Kidney (tissue), 14 donors: Measurements from ENCODE around the gene MEI4. TPM values are rescaled to one million over a fixed set of nuclear protein-coding genes. Genes with fewer than 3 reads are reported as not detected.

Experiments
- DNase-seq, 5 donors: peaks; one replicate each; pipeline ENCODE4 v3.0.0-alpha.2; 2013 to 2020
- FAIRE-seq: peaks from 2 replicates; lab custom pipeline; 2012; peaks lifted over from hg19 to GRCh38; lab: Jason Lieb, UNC
- H3K27ac ChIP-seq, 2 donors: one replicate each; pipeline ENCODE4 v1.7.0; 2013; ENCODE audit warnings: low read depth in 2 of 2, low read length in 2 of 2, inconsistent platforms in 1 of 2
- H3K27me3 ChIP-seq: one replicate; pipeline ENCODE4 v1.7.1; 2013; ENCODE audit warnings: low read length, inconsistent platforms; ENCODE audit not compliant: control insufficient read depth, insufficient read depth
- H3K36me3 ChIP-seq, 3 donors: one replicate each; pipeline versions ENCODE4 v1.7.0 to v1.7.1; 2013; ENCODE audit warnings: low read length in 3 of 3, control low read depth in 1 of 3, inconsistent platforms in 1 of 3; ENCODE audit not compliant: insufficient read depth in 3 of 3, control insufficient read depth in 2 of 3
- H3K4me1 ChIP-seq, 3 donors: one replicate each; pipeline versions ENCODE4 v1.7.0 to v1.7.1; 2013; ENCODE audit warnings: low read length in 3 of 3, inconsistent platforms in 1 of 3, low read depth in 1 of 3; ENCODE audit not compliant: control insufficient read depth in 2 of 3, insufficient read depth in 2 of 3
- H3K4me3 ChIP-seq, 3 donors: one replicate each; pipeline versions ENCODE4 v1.7.0 to v1.8.1; 2013; ENCODE audit warnings: low read length in 3 of 3, control low read depth in 1 of 3, inconsistent platforms in 1 of 3
- H3K9ac ChIP-seq, 3 donors: one replicate each; pipeline versions ENCODE4 v1.7.0 to v1.7.1; 2013; ENCODE audit warnings: low read length in 3 of 3, control low read depth in 1 of 3, inconsistent platforms in 1 of 3
- H3K9me3 ChIP-seq, 3 donors: one replicate each; pipeline versions ENCODE4 v1.7.0 to v1.7.1; 2013; ENCODE audit warnings: low read length in 3 of 3, control low read depth in 1 of 3, inconsistent platforms in 1 of 3; ENCODE audit not compliant: control insufficient read depth in 2 of 3, insufficient read depth in 1 of 3
- intact Hi-C: fragments of 100-400 bp; cut with DNase I; formaldehyde crosslinking; loops from one replicate; pipeline ENCODE4 v1.11.1; 2022
- polyA plus RNA-seq: library from polyadenylated mRNA; stranded (reverse); fragments of 350-450 nt; fragmentation: Illumina TruSeq; extraction: RNeasy Lipid Tissue Mini Kit (QIAGEN cat#74804); gene quantifications from one replicate; pipeline ENCODE4 v1.2.3, GENCODE V29; 2014; ENCODE audit warnings: low read depth, low replicate concordance; ENCODE audit not compliant: insufficient read depth
- total RNA-seq: library from RNA; stranded (reverse); fragmentation: NEBNext Ultra II Directional; extraction: Animal tissue kit (Norgen Biotek cat#: 25700); gene quantifications from one replicate; pipeline ENCODE4 v1.2.1, GENCODE V29; 2021
- TF ChIP-seq, protein P1 (sequence below): IDR thresholded peaks from 3 replicates; pipeline ENCODE4 v1.5.1; 2012; ENCODE audit warnings: mild to moderate bottlenecking, moderate library complexity, borderline replicate concordance; ENCODE audit not compliant: insufficient read depth; ENCODE audit errors: extremely low read depth
- donor health status: control.
- donor health status: control.
- donor health status: control.
- donor health status: control.
- donor health status: control.
- donor health status: DM: yes; HTN: yes; CAD: no.
- donor health status: Normal renal cell carcinoma (clear cell type).

The MEI4 gene
- total and polyA plus RNA-seq, 2 donors from 2014 or later, result 1.2 to 2.3 TPM

DNA sequence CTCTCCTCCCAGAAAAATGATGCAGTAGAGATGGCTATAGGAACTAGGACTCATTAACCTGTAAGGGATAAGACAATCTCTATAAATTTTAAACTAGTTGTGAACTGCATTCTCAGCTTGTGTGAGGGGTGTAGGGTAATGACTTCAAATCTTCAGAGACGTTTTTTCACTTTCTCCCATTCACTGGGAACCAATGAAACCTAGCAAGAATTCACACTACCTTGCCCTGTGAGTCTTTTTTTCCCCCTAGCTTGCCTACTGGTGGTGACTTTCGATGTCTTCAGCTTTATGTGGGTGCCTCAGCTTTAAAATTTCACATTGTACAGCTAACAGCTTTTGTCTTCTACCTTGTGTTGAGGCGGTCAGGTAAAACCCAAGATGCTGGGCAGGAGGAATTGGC is 192.0 kb downstream of the MEI4 start:
- no peaks in the 10 kb centered on the region for H3K4me1 ChIP-seq
- FAIRE-seq, result no peak
- intact Hi-C loops, result no loop called here
- H3K4me3 ChIP-seq, result no peak overlapping the region
- H3K9ac ChIP-seq, result no peak overlapping the region
- DNase-seq, result no peak
- H3K36me3 ChIP-seq, result no peaks in the 10 kb centered on the region
- H3K27ac ChIP-seq, result no peak overlapping the region
- TF ChIP-seq, protein P1, sequence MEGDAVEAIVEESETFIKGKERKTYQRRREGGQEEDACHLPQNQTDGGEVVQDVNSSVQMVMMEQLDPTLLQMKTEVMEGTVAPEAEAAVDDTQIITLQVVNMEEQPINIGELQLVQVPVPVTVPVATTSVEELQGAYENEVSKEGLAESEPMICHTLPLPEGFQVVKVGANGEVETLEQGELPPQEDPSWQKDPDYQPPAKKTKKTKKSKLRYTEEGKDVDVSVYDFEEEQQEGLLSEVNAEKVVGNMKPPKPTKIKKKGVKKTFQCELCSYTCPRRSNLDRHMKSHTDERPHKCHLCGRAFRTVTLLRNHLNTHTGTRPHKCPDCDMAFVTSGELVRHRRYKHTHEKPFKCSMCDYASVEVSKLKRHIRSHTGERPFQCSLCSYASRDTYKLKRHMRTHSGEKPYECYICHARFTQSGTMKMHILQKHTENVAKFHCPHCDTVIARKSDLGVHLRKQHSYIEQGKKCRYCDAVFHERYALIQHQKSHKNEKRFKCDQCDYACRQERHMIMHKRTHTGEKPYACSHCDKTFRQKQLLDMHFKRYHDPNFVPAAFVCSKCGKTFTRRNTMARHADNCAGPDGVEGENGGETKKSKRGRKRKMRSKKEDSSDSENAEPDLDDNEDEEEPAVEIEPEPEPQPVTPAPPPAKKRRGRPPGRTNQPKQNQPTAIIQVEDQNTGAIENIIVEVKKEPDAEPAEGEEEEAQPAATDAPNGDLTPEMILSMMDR, result no peak
- no peaks in the 10 kb centered on the region for H3K27me3 ChIP-seq
- no peaks in the 10 kb centered on the region for H3K9me3 ChIP-seq

DNA sequence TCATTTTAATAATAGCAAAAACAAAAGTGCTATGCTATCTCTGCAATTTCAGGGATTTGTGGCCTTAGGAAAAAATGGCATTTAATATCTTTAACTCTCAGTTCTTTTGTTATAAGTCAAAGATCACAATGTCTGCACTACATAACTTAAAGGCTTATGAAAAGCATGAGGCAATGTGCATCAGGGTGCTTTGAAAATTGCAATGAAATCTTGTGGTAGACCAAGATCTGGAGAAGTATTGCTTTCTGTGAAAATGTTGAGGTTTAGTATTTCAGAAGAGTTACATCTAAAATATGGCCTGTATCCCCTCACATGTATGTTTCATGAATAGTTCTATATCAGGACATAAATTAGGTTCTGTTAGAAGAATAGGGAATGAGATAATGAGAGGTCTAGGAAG is 200.6 kb downstream of the MEI4 start:
- no peaks in the 10 kb centered on the region for H3K4me1 ChIP-seq
- no peaks in the 10 kb centered on the region for H3K27me3 ChIP-seq
- intact Hi-C loops, result no loop called here
- no peak overlapping the region for H3K27ac ChIP-seq
- TF ChIP-seq, protein P1, result no peak
- no peaks in the 10 kb centered on the region for H3K36me3 ChIP-seq
- no peak for FAIRE-seq
- no peaks in the 10 kb centered on the region for H3K9me3 ChIP-seq
- H3K4me3 ChIP-seq, result no peak overlapping the region
- H3K9ac ChIP-seq, result no peak overlapping the region
- DNase-seq, result no peak

DNA sequence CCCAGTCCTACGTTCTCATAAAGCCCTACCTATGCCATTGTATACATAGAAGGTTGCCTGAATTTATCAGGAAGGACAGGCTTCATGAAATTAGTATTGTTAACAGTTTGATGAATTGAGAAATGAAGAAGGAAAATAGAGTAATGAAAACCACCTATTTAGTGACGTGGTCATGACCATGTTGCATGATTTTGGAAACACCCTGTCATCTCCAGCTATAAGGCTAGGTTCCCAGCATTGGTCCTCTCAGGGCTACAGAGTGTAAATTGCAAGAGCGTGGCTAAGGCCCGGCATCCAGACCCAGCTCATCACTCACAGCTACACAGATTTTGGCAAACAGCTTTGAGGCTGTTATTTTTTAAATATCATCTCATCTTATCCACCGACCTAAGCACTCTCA is 203.6 kb downstream of the MEI4 start:
- H3K4me3 ChIP-seq, result no peak overlapping the region
- H3K27ac ChIP-seq, result no peak overlapping the region
- FAIRE-seq, result no peak
- H3K4me1 ChIP-seq, result no peaks in the 10 kb centered on the region
- TF ChIP-seq, protein P1, result no peak
- no peak for DNase-seq
- no peaks in the 10 kb centered on the region for H3K27me3 ChIP-seq
- intact Hi-C loops, result no loop called here
- no peaks in the 10 kb centered on the region for H3K9me3 ChIP-seq
- H3K36me3 ChIP-seq, result no peaks in the 10 kb centered on the region
- H3K9ac ChIP-seq, result no peak overlapping the region

DNA sequence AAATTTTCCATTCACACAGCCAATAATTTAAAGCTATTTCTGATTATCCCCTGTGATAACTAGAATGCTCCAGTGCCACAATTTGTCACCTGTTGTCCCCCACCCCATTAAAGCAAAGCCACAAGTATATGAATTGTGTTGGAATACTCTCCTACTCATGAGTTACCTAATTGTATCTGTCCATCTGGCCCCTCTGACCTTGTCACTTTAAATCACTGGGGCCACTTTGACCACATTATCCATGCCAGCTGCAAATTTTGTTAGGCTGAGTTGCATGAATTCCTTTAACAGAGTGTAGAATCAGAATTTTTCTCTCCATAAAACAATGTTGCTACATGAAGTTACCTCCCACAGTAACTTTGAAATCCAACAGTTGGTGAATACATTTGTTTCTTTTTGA is 204.6 kb downstream of the MEI4 start:
- H3K9me3 ChIP-seq, result no peaks in the 10 kb centered on the region
- DNase-seq, result no peak
- TF ChIP-seq, protein P1, result no peak
- H3K4me1 ChIP-seq, result no peaks in the 10 kb centered on the region
- no peak overlapping the region for H3K9ac ChIP-seq
- H3K27me3 ChIP-seq, result no peaks in the 10 kb centered on the region
- FAIRE-seq, result no peak
- intact Hi-C loops, result no loop called here
- no peak overlapping the region for H3K4me3 ChIP-seq
- H3K36me3 ChIP-seq, result no peaks in the 10 kb centered on the region
- no peak overlapping the region for H3K27ac ChIP-seq
